ENCODE measurements around the gene ACAP2. TPM values are rescaled to one million over a fixed set of nuclear protein-coding genes. Genes with fewer than 3 reads are reported as not detected.

ACAP2 gene
- total and polyA plus RNA-seq, 4 donors: 11.2 to 146 (median 38.7) TPM

DNA sequence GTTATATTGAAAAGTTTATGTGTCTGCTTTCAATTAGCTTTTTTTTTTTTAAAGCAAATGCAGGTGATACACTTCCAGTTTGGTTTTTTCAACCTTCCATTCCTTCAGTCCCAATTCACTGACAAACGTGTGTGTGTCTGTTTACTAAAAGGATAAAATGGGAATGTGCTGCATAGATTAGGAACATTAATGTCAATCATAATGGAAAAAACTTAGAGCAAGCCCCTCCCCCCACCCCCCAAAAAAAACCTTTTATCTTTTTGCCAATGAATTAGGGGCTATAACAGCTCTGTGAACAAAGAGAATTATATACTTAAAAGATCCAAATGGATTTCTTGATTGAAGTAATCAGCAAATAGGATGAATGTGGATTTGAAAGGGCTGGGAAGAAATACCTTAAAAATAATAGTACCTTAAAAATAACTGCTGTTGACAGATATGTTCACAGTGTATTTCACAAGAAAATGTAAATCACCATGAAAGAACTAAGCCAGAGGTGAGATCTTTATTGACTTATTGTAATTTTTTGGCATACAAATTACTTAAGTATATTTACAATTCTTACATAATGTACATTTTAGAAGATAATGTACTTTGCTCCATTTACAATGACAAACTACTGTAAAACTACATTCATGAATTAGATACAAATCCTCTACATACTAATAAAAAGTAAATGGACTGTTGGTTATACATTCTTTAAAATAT, 168.4 kb downstream of the ACAP2 start:
- Histone ChIP-seq H3K9me3 (ENCODE audit: control insufficient read depth in 4 of 4, insufficient read depth in 3 of 4, low read length in 3 of 4) (no peaks in the 10 kb centered on the region), H3K36me3 (ENCODE audit: control insufficient read depth in 4 of 4, insufficient read depth in 4 of 4, low read length in 4 of 4) (peaks cover 0 to 3% (median 3%) of the 10 kb centered on the region in 4 donors), H3K4me1 (ENCODE audit: control insufficient read depth in 5 of 5, insufficient read depth in 5 of 5, low read length in 5 of 5) (peaks cover 0 to 17% (median 4%) of the 10 kb centered on the region in 5 donors), H3K27ac (ENCODE audit: low read depth in 1 of 2, low read length in 1 of 2) (no peak overlapping the region), H3K27me3 (ENCODE audit: control insufficient read depth in 3 of 3, insufficient read depth in 3 of 3, low read length in 2 of 3) (no peaks in the 10 kb centered on the region), H3K4me3 (no peak overlapping the region), H3K9ac (ENCODE audit: insufficient read depth in 1 of 2, low read length in 2 of 2) (no peak overlapping the region)
- ATAC-seq (ENCODE audit: insufficient read depth, low FRiP score) (no peak), DNase-seq (no peak)
- 36 to 55% methylated on average over 1 of the region's 1 CpG for WGBS, 2 donors
- TF ChIP-seq, protein P1, sequence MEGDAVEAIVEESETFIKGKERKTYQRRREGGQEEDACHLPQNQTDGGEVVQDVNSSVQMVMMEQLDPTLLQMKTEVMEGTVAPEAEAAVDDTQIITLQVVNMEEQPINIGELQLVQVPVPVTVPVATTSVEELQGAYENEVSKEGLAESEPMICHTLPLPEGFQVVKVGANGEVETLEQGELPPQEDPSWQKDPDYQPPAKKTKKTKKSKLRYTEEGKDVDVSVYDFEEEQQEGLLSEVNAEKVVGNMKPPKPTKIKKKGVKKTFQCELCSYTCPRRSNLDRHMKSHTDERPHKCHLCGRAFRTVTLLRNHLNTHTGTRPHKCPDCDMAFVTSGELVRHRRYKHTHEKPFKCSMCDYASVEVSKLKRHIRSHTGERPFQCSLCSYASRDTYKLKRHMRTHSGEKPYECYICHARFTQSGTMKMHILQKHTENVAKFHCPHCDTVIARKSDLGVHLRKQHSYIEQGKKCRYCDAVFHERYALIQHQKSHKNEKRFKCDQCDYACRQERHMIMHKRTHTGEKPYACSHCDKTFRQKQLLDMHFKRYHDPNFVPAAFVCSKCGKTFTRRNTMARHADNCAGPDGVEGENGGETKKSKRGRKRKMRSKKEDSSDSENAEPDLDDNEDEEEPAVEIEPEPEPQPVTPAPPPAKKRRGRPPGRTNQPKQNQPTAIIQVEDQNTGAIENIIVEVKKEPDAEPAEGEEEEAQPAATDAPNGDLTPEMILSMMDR (IDR thresholded peaks at IDR 0.05; ENCODE audit: control extremely low read depth, extremely low read depth): no peak

DNA sequence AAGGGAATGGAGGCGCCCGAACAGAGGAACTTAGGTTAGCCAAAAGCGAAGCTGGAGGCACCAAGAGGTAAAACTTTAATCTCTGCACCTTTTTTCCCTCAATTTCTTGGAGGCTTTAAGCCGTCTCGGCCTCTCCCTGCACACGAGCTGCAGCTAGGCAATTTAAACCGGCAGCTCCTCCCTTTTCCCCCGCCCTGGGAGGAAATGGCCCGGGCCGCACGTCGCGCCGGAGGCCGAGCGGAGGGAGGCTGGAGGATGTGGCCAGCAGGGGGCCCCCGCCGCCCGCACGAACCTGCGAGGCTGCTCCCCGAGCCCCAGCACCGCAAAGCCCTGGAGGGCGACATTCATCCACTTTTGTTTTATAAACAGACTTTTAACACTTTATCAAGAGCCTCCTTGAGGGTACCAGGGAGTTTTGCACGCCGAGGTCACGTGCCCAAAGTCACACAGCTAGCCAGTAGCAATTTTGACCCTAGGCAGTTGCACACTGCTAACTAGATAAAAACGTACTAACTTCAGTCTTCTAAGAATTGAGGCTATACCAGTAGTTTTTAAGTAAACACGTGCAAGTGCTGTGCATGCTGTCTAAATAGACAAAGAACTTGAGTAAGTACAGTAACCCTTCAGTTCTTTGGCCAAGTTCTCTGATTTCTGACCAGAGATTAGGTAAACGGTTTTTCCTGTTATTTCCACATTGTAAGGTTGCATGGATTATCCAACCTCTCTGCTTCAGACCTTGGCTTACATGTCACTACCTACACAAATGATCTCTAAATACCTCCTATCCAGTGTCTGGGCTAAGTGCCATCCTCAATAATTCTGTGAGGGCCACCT, 171.2 kb downstream of the ACAP2 start:
- WGBS, 2 donors: 0 to 1% methylated on average over 30 of the region's 30 CpGs
- TF ChIP-seq, protein P1 (IDR thresholded peaks at IDR 0.05; ENCODE audit: control extremely low read depth, extremely low read depth): peak; percentile 83
- no peaks in the 10 kb centered on the region for H3K27me3 ChIP-seq (ENCODE audit: control insufficient read depth in 3 of 3, insufficient read depth in 3 of 3, low read length in 2 of 3)
- peaks cover 0 to 20% (median 4%) of the 10 kb centered on the region in 5 donors for H3K4me1 ChIP-seq (ENCODE audit: control insufficient read depth in 5 of 5, insufficient read depth in 5 of 5, low read length in 5 of 5)
- H3K36me3 ChIP-seq (ENCODE audit: control insufficient read depth in 4 of 4, insufficient read depth in 4 of 4, low read length in 4 of 4): no peaks in the 10 kb centered on the region
- peak overlapping the region; percentile 86 for H3K27ac ChIP-seq (ENCODE audit: low read depth in 1 of 2, low read length in 1 of 2)
- DNase-seq: peak; percentile 94 to 95 (median 94)
- ATAC-seq (ENCODE audit: insufficient read depth, low FRiP score): peak; percentile 86
- peak overlapping the region in 1 of 2 donors; percentile 1 for H3K9ac ChIP-seq (ENCODE audit: insufficient read depth in 1 of 2, low read length in 2 of 2)
- no peaks in the 10 kb centered on the region for H3K9me3 ChIP-seq (ENCODE audit: control insufficient read depth in 4 of 4, insufficient read depth in 3 of 4, low read length in 3 of 4)
- peak overlapping the region; percentile 69 for H3K4me3 ChIP-seq

DNA sequence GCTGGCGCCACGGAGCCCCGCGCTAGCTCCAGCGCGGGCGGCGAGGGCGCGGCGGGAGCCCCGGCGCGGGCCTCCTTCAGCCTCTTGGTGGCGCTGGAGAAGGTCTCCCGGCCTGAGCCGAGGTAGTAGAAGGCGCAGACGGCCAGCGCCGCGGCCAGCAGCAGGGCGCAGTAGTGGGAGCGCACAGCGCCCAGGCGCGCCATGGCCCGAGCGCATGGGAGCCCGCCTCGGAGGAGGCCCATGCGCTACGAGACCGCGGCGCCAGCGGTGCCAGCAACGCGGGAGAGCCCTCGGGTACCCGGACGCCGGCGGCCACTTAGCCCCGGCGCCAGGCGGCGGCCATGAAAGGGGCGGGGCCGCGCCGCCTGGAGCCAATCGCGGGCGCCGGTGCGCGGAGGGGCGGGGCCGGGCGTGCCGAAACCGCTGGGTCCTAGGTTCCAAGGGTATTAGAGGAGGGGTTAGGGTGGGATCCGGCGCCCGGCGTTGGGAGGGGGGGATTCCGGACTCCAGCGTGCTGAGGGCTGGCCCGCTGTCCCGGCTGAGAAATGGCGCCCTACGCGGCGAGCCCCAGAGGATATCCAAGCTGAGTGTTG, 171.9 kb downstream of the ACAP2 start, which contains the start of gene XXYLT1:
TSS of gene XXYLT1 (minus strand) at position 343 of the 593 bp plus-strand sequence. CDS start at position 242, 101 bp downstream.
- H3K4me3 ChIP-seq: peak within 1 kb of the TSS; percentile 90
- H3K4me1 ChIP-seq (ENCODE audit: control insufficient read depth in 5 of 5, insufficient read depth in 5 of 5, low read length in 5 of 5): peaks cover 0 to 20% (median 4%) of the 10 kb centered on the region in 5 donors
- peak within 1 kb of the TSS; percentile 86 to 92 for H3K27ac ChIP-seq (ENCODE audit: low read depth in 1 of 2, low read length in 1 of 2)
- peaks cover 0 to under 1% (median 0%) of the 10 kb centered on the region in 4 donors for H3K36me3 ChIP-seq (ENCODE audit: control insufficient read depth in 4 of 4, insufficient read depth in 4 of 4, low read length in 4 of 4)
- ATAC-seq (ENCODE audit: insufficient read depth, low FRiP score): peak; percentile 97
- H3K9me3 ChIP-seq (ENCODE audit: control insufficient read depth in 4 of 4, insufficient read depth in 3 of 4, low read length in 3 of 4): no peaks in the 10 kb centered on the region
- TF ChIP-seq, protein P1 (IDR thresholded peaks at IDR 0.05; ENCODE audit: control extremely low read depth, extremely low read depth): peak; percentile 22
- peak; percentile 93 to 95 (median 94) for DNase-seq
- peak within 1 kb of the TSS in 1 of 2 donors; percentile 1 for H3K9ac ChIP-seq (ENCODE audit: insufficient read depth in 1 of 2, low read length in 2 of 2)
- WGBS, 2 donors: 0% methylated on average over 48 to 75 of the region's 75 CpGs
- H3K27me3 ChIP-seq (ENCODE audit: control insufficient read depth in 3 of 3, insufficient read depth in 3 of 3, low read length in 2 of 3): no peaks in the 10 kb centered on the region
